GM19468 (cell line): ENCODE measurements around the gene LACRT.
"Not testable (repeated sequence)": the region's sequence is repeated elsewhere in the genome, so short reads cannot be mapped to it uniquely, and the experiment has no call there.

Source experiments
- ATAC-seq: cut with Tn5 transposase; IDR thresholded peaks from one replicate; pipeline ENCODE4 v1.9.1; 2021; ENCODE audit warnings: mild to moderate bottlenecking, moderate library complexity, moderate number of reproducible peaks; ENCODE audit not compliant: unreplicated experiment; ENCODE audit errors: extremely low read depth

The LACRT gene, protein sequence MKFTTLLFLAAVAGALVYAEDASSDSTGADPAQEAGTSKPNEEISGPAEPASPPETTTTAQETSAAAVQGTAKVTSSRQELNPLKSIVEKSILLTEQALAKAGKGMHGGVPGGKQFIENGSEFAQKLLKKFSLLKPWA

GRCh38 chr12:54634795-54635194 is at the start of gene LACRT:
TSS of gene LACRT (minus strand) at chr12:54634895. CDS start at chr12:54634841, 54 bp downstream.
- no peak for ATAC-seq

DNA sequence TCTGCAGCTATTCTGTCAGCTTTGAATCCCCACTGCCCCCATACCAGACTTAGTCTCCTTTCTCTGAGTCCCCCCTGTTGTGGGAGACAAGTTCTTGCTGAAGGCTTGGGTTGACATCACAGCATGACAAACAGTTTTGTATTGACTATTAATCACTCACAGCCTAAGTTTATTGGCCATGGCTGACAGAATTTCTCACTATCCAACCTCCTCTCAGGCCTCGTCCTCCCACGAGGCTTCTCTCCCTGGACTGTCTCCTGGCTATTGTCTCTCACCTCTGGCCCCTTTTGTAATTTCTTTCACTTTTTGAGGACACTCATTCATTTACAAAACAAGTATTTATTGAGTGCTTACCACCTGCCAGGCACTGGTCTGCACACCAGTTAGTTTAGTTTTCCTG is 48.7 kb upstream of the LACRT start:
- no peak for ATAC-seq

DNA sequence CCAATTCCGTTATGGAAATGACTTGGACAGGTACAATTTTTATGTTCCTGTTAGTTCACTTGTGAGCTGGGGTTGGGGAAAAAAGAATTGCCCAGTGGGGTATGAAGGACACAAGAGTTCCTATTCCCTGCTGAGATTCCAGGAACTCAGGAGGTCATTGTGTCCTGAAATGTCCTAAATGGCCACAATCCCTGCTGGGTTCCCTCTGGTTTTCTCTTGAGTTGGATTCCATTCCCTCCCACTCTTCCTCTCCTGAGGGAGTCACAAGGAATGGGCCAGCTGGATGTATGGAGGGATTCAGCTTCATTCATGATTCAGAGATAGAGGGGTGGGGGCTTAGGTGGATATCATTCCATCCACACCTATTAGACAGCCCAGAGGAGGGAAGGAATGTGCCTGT is 48.0 kb upstream of the LACRT start:
- ATAC-seq: no peak

- peak; percentile 56 for ATAC-seq
Observed at GRCh38 chr12:54680374-54680773, 45.7 kb upstream of the LACRT start.

DNA sequence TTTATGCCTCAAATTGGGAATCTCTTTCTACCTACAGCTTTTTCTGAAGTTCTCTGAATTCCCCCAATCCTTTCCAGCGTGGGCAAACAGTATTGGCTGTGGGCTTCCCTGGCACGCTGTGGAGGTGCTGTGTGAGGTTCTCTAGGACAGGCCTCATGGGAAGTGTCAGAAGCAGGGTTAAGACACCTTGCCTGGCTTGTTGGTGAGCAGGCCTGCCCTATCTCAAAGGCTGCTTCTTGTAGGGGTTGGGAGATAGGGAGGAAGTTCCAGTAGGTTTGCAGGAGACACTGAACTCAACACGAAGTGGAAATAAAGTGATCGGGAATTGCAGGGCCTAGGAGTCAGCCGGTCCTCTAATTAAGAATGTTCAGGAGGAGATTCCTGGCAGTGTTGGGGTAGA is 43.4 kb upstream of the LACRT start:
- no peak for ATAC-seq

- ATAC-seq: no peak
Observed at GRCh38 chr12:54667945-54668344, 33.2 kb upstream of the LACRT start.

DNA sequence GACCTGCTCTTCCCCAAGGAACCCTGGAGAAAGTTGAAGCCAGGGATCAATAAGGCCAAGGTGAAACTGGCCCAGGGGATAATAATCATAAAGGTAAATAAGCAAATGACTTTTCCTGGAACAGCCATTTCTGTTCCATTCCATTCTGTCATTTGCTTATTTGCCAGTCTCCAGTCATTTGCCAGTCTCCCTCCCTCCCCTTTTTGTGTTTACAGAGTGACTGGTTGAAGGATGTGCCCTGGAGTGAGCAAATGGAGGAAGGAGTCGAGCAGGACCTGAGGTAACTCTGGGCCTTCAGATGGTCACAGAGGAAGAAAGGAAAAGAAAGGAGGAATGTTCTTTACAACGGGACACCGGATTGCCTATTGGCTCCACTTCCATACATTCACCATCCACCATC is 31.3 kb upstream of the LACRT start:
- no peak for ATAC-seq

DNA sequence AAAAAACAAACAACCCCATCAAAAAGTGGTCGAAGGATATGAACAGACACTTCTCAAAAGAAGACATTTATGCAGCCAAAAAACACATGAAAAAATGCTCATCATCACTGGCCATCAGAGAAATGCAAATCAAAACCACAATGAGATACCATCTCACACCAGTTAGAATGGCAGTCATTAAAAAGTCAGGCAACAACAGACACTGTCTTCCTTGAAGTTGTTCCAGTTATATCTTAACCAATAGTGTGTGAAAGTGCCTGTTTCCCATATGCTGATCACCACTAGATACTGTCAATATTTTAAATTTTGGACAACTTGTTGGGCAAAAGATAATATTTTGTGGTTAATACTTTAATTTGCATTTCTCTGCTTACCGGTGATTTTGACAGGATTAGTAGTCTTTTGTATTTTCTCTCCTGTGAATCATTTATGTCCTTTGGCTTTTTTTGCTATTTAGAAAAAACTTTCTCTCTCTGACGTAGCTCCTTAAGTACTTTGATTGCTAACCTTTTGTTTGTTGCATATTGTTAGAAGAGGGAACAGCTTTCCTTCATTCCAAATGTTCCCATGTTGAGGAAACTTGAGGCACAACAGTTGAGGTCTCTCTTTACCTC is 30.4 kb upstream of the LACRT start:
- not testable (repeated sequence) for ATAC-seq

DNA sequence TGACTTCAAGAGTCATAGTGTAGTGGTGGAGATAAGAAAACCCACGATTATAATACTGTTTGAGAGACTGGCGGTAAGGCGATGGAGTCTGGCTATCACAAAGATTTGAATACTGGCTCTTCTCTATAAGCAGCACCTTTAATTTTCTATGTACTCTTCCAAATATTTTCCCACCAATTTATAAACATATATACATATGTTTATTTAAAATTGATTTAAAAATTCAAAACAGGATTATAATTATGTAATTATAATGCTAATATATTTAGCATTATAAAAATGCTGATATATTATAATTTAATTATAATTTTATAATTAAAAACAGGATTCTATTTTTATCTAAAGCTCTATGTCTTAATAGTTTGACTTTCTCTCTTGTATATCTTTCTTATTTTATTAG is 28.9 kb upstream of the LACRT start:
- ATAC-seq: no peak

GRCh38 chr12:54662026-54662425 is 27.3 kb upstream of the LACRT start:
- ATAC-seq: no peak

DNA sequence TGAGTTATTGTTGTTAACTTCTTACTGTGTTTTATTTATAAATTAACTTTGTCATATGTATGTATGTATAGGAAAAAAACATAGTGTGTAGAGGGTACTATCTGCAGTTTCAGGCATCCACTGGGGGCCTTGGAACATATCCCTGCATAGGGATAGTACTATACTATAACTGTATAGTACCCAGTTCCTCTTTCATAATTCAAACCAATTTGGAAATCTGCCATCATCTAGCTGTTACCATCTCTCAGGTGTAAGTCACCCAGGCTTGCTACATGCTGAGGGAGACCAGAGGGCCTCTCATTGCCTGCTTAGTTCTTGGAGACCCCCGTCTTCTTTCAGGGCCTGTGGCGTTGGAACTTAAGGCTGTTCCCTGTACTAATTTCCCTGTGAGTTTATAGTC is 26.4 kb upstream of the LACRT start:
- no peak for ATAC-seq

- ATAC-seq: no peak
Observed at GRCh38 chr12:54660320-54660962, 25.7 kb upstream of the LACRT start.

GRCh38 chr12:54658306-54659264 is 23.9 kb upstream of the LACRT start:
- ATAC-seq: peak; percentile 63

DNA sequence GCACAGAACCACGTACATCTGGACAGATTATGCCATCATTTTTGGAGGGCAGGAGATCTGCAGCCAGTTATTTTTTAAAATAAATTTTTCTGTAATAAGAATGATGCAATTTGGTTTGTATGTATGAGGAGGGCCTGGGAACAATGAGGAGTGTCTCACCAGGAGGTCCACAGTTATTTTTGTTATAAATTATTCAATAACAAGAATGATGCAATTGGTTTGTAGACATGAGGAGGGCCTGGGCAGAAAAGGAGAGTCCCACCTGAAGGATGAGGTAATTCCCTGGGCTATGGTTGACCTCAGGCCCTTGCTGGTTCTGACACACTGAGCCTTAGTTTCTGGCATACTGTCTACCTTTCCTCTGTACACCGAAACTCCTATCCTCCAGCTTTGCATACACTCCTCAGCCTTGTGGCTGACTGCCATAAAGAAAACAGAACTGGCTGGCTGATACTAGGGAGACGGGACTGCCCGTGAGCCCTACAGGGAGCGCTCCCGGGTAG is 22.5 kb upstream of the LACRT start:
- no peak for ATAC-seq

- no peak for ATAC-seq
Observed at GRCh38 chr12:54654926-54655325, 20.2 kb upstream of the LACRT start.

GRCh38 chr12:54653025-54653424 is 18.3 kb upstream of the LACRT start:
- ATAC-seq: no peak

GRCh38 chr12:54650889-54651288 is 16.2 kb upstream of the LACRT start:
- no peak for ATAC-seq

DNA sequence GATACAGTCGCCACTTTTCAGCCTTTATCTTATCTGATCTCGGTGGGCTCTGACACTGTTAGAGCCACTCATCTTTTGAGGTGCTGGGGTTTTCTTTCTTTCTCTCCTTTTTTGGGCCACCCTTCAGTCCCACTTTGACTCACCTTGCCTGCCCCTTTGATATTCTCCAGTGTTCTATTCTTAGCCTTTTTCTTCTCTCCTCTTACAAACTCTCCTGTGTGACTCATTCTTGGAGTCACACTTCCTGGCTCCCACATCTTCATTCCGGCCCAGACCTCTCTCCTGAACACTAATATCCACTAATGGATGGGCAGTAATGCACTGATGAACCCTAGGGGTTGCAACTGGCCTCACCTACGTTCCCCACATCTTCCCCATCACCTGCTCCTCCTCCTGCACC is 15.7 kb upstream of the LACRT start:
- ATAC-seq: no peak

DNA sequence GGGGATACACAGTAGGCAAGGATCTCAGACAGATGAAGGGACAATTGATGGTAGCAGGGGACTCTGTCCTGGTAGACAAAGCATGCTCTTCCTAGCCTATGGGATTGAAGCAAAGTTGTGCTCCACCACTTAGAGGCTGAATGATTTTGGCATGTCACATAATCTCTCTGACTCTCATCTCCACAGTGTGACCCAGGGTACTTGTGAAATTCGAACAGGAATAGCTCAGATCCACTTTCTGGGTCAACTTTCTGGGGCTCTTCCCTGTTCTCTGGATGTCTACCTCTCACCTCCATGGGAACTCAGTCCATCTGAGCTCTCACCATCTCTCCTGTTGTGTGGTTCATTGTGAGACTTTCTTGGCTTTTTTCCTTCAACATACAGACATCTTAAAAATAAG is 15.1 kb upstream of the LACRT start:
- no peak for ATAC-seq

GRCh38 chr12:54648265-54648664 is 13.6 kb upstream of the LACRT start, which contains the start of gene DCD:
TSS of gene DCD (minus strand) at chr12:54648365. CDS start at chr12:54648303, 62 bp downstream.
- ATAC-seq: no peak
